Sigmoid colon (tissue), 3 donors: ENCODE data around the gene HOMER2.

Experiments used
- POLR2A ChIP-seq, 2 donors: fragments of 450-650 bp; IDR thresholded peaks; one replicate each; pipeline ENCODE4 v1.6.1; 2016; ENCODE audit warnings: antibody characterized with exemption in 2 of 2, mild to moderate bottlenecking in 2 of 2, moderate library complexity in 2 of 2
- TF ChIP-seq, protein P1 (sequence below), 4 experiments: fragments of 450-650 bp in 3 of 4; fragments of 200-600 bp in 1 of 4; IDR thresholded peaks; one replicate each; pipeline ENCODE4 v1.5.1; 2016 to 2019; ENCODE audit warnings: antibody characterized with exemption in 4 of 4, mild to moderate bottlenecking in 3 of 4, moderate library complexity in 2 of 4

DNA sequence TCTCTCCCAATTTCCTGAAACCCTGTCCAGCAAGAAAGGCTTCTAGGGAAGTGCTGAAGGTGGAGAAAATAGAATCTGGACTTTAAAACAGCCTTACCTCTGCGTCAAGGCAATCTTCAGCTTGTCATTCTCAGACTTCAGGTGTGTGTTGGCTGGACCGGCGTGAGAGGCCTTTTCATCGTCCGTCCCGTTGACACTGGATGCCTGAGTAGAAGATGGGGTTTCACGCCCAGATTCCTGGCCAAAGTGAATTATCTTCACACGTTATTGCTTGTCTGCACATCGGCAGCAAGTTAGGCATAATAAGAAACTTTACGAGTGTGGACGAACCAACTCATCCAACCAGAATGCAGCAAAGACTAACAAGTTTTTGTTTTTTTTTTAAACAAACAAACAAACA is 93.6 kb downstream of the HOMER2 start:
- no peak for TF ChIP-seq POLR2A (IDR thresholded peaks at IDR 0.05)
- TF ChIP-seq, protein P1, sequence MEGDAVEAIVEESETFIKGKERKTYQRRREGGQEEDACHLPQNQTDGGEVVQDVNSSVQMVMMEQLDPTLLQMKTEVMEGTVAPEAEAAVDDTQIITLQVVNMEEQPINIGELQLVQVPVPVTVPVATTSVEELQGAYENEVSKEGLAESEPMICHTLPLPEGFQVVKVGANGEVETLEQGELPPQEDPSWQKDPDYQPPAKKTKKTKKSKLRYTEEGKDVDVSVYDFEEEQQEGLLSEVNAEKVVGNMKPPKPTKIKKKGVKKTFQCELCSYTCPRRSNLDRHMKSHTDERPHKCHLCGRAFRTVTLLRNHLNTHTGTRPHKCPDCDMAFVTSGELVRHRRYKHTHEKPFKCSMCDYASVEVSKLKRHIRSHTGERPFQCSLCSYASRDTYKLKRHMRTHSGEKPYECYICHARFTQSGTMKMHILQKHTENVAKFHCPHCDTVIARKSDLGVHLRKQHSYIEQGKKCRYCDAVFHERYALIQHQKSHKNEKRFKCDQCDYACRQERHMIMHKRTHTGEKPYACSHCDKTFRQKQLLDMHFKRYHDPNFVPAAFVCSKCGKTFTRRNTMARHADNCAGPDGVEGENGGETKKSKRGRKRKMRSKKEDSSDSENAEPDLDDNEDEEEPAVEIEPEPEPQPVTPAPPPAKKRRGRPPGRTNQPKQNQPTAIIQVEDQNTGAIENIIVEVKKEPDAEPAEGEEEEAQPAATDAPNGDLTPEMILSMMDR (IDR thresholded peaks at IDR 0.05) = no peak
